ENCODE results near the gene ATP5F1C. TPM values are rescaled to one million over a fixed set of nuclear protein-coding genes. Genes with fewer than 3 reads are reported as not detected.

The ATP5F1C gene
- total and polyA plus RNA-seq, 10 of the 15 experiments (the other 5 are each of a cell fraction or from before 2014, with no cell fraction given), result 307 to 978 (median 454) TPM

DNA sequence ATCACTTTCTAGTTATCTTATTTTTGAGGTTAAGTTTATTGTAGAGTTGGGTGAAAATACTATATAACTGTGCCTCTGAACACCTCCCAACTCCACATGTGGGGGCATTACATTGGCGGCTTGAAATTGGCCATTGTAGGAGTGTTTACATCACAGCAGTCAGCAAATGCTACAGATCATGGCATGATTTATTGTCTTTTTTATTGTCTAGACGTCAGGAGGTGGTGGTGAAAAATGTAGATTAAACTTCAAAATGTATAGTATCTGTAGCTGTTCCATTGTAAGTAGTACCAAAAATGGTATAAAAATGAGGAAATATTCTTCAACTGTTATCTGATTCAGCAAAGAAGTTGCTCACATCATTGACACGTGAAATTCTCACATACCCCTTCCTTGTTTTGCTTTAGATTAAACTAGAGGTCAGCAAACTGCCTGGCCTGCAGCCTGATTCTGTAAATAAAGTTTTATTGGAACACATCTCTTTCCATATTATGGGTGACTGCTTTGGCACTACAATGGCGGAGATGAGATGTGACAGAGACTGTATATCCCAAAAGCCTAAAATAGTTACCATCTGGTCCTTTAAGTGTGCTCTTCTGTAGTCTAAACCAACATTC is 65.4 kb downstream of the ATP5F1C start:
- Histone ChIP-seq H3K27me3 (replicated peaks in 1 of 2; ENCODE audit: control insufficient read depth in 2 of 2, insufficient read depth in 2 of 2, low read length in 1 of 2) (no peaks in the 10 kb centered on the region), H2AFZ (ENCODE audit: control insufficient read depth, low read depth, low read length) (no peak overlapping the region), H4K20me1 (ENCODE audit: control insufficient read depth, insufficient read depth) (no peaks in the 10 kb centered on the region), H3K4me1 (ENCODE audit: control insufficient read depth, insufficient read depth, low read length) (no peaks in the 10 kb centered on the region), H3K9me3 (replicated peaks; ENCODE audit: control insufficient read depth, insufficient read depth, low read length) (no peaks in the 10 kb centered on the region), H3K27ac (ENCODE audit: control insufficient read depth, insufficient read depth) (no peak overlapping the region), H3K4me2 (ENCODE audit: control insufficient read depth, insufficient read depth) (no peak overlapping the region), H3K4me3 (no peak overlapping the region), H3K9ac (ENCODE audit: control insufficient read depth, insufficient read depth, low read length) (no peak overlapping the region), H3K79me2 (ENCODE audit: control insufficient read depth, insufficient read depth, low read length) (no peaks in the 10 kb centered on the region), H3K36me3 (ENCODE audit: control insufficient read depth in 2 of 2, insufficient read depth in 2 of 2, low read length in 1 of 2) (peaks cover 0 to 3% of the 10 kb centered on the region in 2 experiments; a peak in 1 of 4 replicates)
- ChIA-PET RAD21 (ENCODE audit: unreplicated experiment) (no interaction called here), POLR2A (no interaction called here), SMC1A (ENCODE audit: uncharacterized antibody, unreplicated experiment) (interaction anchor here (1.2 kb wide), 2 partner anchors 9 to 106 kb away, joined by 3 read pairs; no protein-coding TSS in a partner anchor), CTCF (no interaction called here)
- BruUV-seq (replicated peaks), result no TSS peak
- in situ Hi-C loops (cut with MboI) (no loop called here), intact Hi-C loops (cut with micrococcal nuclease; ENCODE audit: unreplicated experiment) (no loop called here)
- no peak for ATAC-seq
- TF ChIP-seq, protein P1, sequence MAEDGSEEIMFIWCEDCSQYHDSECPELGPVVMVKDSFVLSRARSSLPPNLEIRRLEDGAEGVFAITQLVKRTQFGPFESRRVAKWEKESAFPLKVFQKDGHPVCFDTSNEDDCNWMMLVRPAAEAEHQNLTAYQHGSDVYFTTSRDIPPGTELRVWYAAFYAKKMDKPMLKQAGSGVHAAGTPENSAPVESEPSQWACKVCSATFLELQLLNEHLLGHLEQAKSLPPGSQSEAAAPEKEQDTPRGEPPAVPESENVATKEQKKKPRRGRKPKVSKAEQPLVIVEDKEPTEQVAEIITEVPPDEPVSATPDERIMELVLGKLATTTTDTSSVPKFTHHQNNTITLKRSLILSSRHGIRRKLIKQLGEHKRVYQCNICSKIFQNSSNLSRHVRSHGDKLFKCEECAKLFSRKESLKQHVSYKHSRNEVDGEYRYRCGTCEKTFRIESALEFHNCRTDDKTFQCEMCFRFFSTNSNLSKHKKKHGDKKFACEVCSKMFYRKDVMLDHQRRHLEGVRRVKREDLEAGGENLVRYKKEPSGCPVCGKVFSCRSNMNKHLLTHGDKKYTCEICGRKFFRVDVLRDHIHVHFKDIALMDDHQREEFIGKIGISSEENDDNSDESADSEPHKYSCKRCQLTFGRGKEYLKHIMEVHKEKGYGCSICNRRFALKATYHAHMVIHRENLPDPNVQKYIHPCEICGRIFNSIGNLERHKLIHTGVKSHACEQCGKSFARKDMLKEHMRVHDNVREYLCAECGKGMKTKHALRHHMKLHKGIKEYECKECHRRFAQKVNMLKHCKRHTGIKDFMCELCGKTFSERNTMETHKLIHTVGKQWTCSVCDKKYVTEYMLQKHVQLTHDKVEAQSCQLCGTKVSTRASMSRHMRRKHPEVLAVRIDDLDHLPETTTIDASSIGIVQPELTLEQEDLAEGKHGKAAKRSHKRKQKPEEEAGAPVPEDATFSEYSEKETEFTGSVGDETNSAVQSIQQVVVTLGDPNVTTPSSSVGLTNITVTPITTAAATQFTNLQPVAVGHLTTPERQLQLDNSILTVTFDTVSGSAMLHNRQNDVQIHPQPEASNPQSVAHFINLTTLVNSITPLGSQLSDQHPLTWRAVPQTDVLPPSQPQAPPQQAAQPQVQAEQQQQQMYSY (CRISPR knock-in tag; IDR thresholded peaks at IDR 0.05), result no peak
- TF ChIP-seq POU2F2 (IDR thresholded peaks at IDR 0.05; ENCODE audit: borderline replicate concordance, low read depth, low read length) (no peak), EGR1 (IDR thresholded peaks at IDR 0.05; ENCODE audit: borderline replicate concordance in 1 of 2, low read depth in 2 of 2, low read length in 2 of 2) (no peak), ZZZ3 (IDR thresholded peaks at IDR 0.05; ENCODE audit: control insufficient read depth, insufficient read length, low read depth) (no peak), MEF2B (IDR thresholded peaks at IDR 0.05; ENCODE audit: partially characterized antibody, poor library complexity, severe bottlenecking) (no peak), MEF2A (IDR thresholded peaks at IDR 0.05; ENCODE audit: insufficient read depth, low read depth, low read length) (no peak)
- FAIRE-seq, result no peak
- WGBS (ENCODE audit: insufficient coverage, insufficient replicate concordance, low lambda C conversion rate, missing lambda C conversion rate), result 97% methylated on average over 4 of the region's 4 CpGs
- no peak for DNase-seq (ENCODE audit: low read depth, low spot score)
